MM.1S (cell line): Measurements from ENCODE around the gene USP12.

Experiments used
- DNase-seq: peaks from one replicate; pipeline ENCODE4 v3.0.0-alpha.2; 2015
- H2AFZ ChIP-seq: fragments of 300-600 bp; sonication (generic); 2 replicates; pipeline ENCODE4 v1.6.0; 2016; ENCODE audit warnings: antibody characterized with exemption, low read length
- H3F3A ChIP-seq: fragments of 300-600 bp; sonication (generic); 2 replicates; pipeline ENCODE4 v1.6.1; 2016; ENCODE audit warnings: mild to moderate bottlenecking, antibody characterized with exemption, low read length, moderate library complexity, mixed read lengths; ENCODE audit not compliant: insufficient read depth
- H3K27ac ChIP-seq: fragments of 300-600 bp; sonication (generic); 2 replicates; pipeline ENCODE4 v1.5.1; 2016; ENCODE audit warnings: mild to moderate bottlenecking, low read length
- H3K27me3 ChIP-seq: fragments of 300-600 bp; sonication (generic); replicated peaks from 2 replicates; pipeline ENCODE4 v1.6.0; 2016; ENCODE audit warnings: low read length; ENCODE audit not compliant: insufficient read depth
- H3K36me3 ChIP-seq: fragments of 300-600 bp; sonication (generic); replicated peaks from 2 replicates; pipeline ENCODE4 v1.6.1; 2016; ENCODE audit warnings: mild to moderate bottlenecking, low read length, mixed read lengths; ENCODE audit not compliant: insufficient read depth
- H3K4me1 ChIP-seq: fragments of 300-600 bp; sonication (generic); 2 replicates; pipeline ENCODE4 v1.6.1; 2016; ENCODE audit warnings: low read length, mixed read lengths
- H3K4me2 ChIP-seq: fragments of 300-600 bp; sonication (generic); 2 replicates; pipeline ENCODE4 v1.6.0; 2016; ENCODE audit warnings: low read depth, low read length
- H3K4me3 ChIP-seq: fragments of 300-600 bp; sonication (generic); 2 replicates; pipeline ENCODE4 v1.5.1; 2016; ENCODE audit warnings: low read length, mixed read lengths
- H3K79me2 ChIP-seq: fragments of 300-600 bp; sonication (generic); 2 replicates; pipeline ENCODE4 v1.6.1; 2016; ENCODE audit warnings: mixed run types, low read length, mixed read lengths
- H3K9ac ChIP-seq: fragments of 300-600 bp; sonication (generic); 2 replicates; pipeline ENCODE4 v1.6.1; 2016; ENCODE audit warnings: low read length, mixed read lengths
- H3K9me2 ChIP-seq: fragments of 300-600 bp; sonication (generic); replicated peaks from 2 replicates; pipeline ENCODE4 v1.6.1; 2016; ENCODE audit warnings: mild to moderate bottlenecking, low read length, mixed read lengths; ENCODE audit not compliant: insufficient read depth
- H3K9me3 ChIP-seq: fragments of 300-600 bp; sonication (generic); replicated peaks from 2 replicates; pipeline ENCODE4 v1.6.1; 2016; ENCODE audit warnings: mild to moderate bottlenecking, low read length, mixed read lengths; ENCODE audit not compliant: insufficient read depth
- H4K20me1 ChIP-seq: fragments of 300-600 bp; sonication (generic); 2 replicates; pipeline ENCODE4 v1.6.1; 2016; ENCODE audit warnings: mild to moderate bottlenecking, low read length, moderate library complexity, mixed read lengths; ENCODE audit not compliant: insufficient read depth
- EZH2 ChIP-seq: fragments of 300-600 bp; sonication (generic); optimal IDR thresholded peaks from 2 replicates; pipeline ENCODE3; 2017; ENCODE audit warnings: low read depth, mild to moderate bottlenecking, antibody characterized with exemption, low read length, mixed read lengths
- EZH2phosphoT487 ChIP-seq: fragments of 300-600 bp; sonication (generic); IDR thresholded peaks from 2 replicates; pipeline ENCODE4 v1.6.1; 2018; ENCODE audit warnings: antibody characterized with exemption, low read length
- TF ChIP-seq, protein P1 (sequence below): fragments of 300-600 bp; sonication (generic); IDR thresholded peaks from 2 replicates; pipeline ENCODE4 v1.5.1; 2016; ENCODE audit warnings: antibody characterized with exemption, low read length, mixed read lengths

The USP12 gene

DNA sequence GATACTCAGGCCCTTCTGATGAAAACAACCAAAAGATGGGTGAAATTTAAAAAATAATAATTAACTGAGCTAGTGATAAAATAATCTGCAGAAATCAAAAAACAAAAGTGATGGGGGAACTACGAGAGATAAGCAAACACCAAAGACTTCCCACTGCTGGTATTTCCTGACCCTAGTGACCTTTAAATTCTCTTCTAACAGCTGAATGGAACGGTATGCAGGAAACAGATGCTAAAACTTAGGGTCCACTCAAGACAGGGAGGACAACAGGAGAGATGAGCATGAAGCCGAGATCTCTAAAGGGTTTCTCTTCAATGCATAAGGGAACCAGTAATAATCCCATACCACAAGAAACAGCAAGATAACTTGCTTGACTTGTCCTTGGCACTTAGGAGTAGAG, 50.8 kb downstream of the USP12 start:
- TF ChIP-seq EZH2 (no peak), EZH2phosphoT487 (no peak)
- TF ChIP-seq, protein P1, sequence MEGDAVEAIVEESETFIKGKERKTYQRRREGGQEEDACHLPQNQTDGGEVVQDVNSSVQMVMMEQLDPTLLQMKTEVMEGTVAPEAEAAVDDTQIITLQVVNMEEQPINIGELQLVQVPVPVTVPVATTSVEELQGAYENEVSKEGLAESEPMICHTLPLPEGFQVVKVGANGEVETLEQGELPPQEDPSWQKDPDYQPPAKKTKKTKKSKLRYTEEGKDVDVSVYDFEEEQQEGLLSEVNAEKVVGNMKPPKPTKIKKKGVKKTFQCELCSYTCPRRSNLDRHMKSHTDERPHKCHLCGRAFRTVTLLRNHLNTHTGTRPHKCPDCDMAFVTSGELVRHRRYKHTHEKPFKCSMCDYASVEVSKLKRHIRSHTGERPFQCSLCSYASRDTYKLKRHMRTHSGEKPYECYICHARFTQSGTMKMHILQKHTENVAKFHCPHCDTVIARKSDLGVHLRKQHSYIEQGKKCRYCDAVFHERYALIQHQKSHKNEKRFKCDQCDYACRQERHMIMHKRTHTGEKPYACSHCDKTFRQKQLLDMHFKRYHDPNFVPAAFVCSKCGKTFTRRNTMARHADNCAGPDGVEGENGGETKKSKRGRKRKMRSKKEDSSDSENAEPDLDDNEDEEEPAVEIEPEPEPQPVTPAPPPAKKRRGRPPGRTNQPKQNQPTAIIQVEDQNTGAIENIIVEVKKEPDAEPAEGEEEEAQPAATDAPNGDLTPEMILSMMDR: no peak
- Histone ChIP-seq H3K9ac (no peak overlapping the region), H3K27ac (no peak overlapping the region), H3K36me3 (no peaks in the 10 kb centered on the region), H3F3A (no peaks in the 10 kb centered on the region), H4K20me1 (no peaks in the 10 kb centered on the region), H3K4me1 (no peaks in the 10 kb centered on the region), H3K9me2 (no peaks in the 10 kb centered on the region), H3K4me2 (no peak overlapping the region), H3K27me3 (no peaks in the 10 kb centered on the region), H3K79me2 (no peaks in the 10 kb centered on the region; the same call in 1 of the 2 replicates), H3K4me3 (no peak overlapping the region), H3K9me3 (no peaks in the 10 kb centered on the region), H2AFZ (no peak overlapping the region)
- DNase-seq: no peak

DNA sequence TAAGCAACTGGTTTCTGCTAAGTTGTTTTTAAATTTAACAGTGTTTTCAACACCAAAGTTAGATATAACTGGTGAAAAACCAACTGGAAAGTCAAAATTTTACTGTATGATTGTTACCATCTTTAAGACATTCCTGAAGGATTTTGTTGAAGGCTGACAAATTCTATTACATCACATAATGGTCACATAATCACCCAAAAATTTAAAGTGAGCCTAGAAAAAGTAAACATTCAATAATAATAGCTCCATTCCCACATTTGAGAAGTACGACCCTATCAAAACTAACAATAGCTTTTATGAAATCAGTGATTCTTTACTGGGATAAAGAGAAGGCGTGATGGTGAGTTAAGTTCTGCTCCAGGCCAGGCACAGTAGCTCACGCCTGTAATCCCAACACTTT, 51.6 kb downstream of the USP12 start:
- no peak for DNase-seq
- Histone ChIP-seq H3K79me2 (no peaks in the 10 kb centered on the region), H3K9ac (no peak overlapping the region), H3K9me3 (no peaks in the 10 kb centered on the region), H3K9me2 (no peaks in the 10 kb centered on the region), H3K4me1 (no peaks in the 10 kb centered on the region), H4K20me1 (no peaks in the 10 kb centered on the region), H3K4me2 (no peak overlapping the region), H3K36me3 (no peaks in the 10 kb centered on the region), H3K27ac (no peak overlapping the region), H2AFZ (no peak overlapping the region), H3K4me3 (no peak overlapping the region), H3F3A (no peaks in the 10 kb centered on the region), H3K27me3 (no peaks in the 10 kb centered on the region)
- TF ChIP-seq EZH2phosphoT487: no peak

- no peaks in the 10 kb centered on the region for H4K20me1 ChIP-seq
- H3K9ac ChIP-seq: no peak overlapping the region
- no peaks in the 10 kb centered on the region for H3K36me3 ChIP-seq
- no peaks in the 10 kb centered on the region for H3K4me1 ChIP-seq
- no peak for DNase-seq
- no peaks in the 10 kb centered on the region for H3K27me3 ChIP-seq
- no peak overlapping the region for H3K27ac ChIP-seq
- TF ChIP-seq, protein P1: no peak
- TF ChIP-seq EZH2phosphoT487: no peak
- TF ChIP-seq EZH2: no peak
- H2AFZ ChIP-seq: no peak overlapping the region
- H3K9me3 ChIP-seq: no peaks in the 10 kb centered on the region
- no peaks in the 10 kb centered on the region for H3F3A ChIP-seq
- H3K4me3 ChIP-seq: no peak overlapping the region
- H3K4me2 ChIP-seq: no peak overlapping the region
- H3K79me2 ChIP-seq: no peaks in the 10 kb centered on the region
- H3K9me2 ChIP-seq: no peaks in the 10 kb centered on the region
Measured at GRCh38 chr13:27118428-27119054, 53.1 kb downstream of the USP12 start.

DNA sequence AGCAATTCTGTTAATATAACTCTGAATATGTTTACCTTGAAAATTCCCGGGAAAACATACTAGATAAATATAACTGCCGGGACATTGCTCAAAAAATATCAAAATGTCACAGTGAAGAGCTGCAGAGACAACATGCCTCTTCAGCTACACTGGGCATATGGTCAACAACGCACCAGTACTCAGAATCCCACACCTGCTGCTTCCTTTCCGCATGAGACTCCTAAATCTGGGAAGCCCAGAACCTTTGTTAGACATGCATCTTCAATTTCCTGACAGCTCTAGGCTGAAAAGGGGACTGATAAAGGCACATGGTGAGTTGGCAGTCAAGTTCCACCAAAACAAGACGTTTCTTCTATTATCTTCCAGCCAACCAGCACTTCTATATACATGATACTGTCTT, 53.7 kb downstream of the USP12 start:
- Histone ChIP-seq H3K4me3 (no peak overlapping the region), H3K9me2 (no peaks in the 10 kb centered on the region), H3K36me3 (no peaks in the 10 kb centered on the region), H2AFZ (no peak overlapping the region), H3K27ac (no peak overlapping the region), H3K9me3 (no peaks in the 10 kb centered on the region), H4K20me1 (no peaks in the 10 kb centered on the region), H3K9ac (no peak overlapping the region), H3K27me3 (no peaks in the 10 kb centered on the region), H3K79me2 (no peaks in the 10 kb centered on the region), H3K4me2 (no peak overlapping the region), H3F3A (no peaks in the 10 kb centered on the region), H3K4me1 (no peaks in the 10 kb centered on the region)
- DNase-seq: no peak
- TF ChIP-seq EZH2phosphoT487: no peak
- TF ChIP-seq EZH2: no peak
- TF ChIP-seq, protein P1: no peak
